Measurements from ENCODE around the gene LTBP1.

GRCh38 chr2:33196700-33197099 lies 249.9 kb downstream of the LTBP1 start:
- TF ChIP-seq CTCF (conservative IDR thresholded peaks at IDR 0.05) (no peak), EZH2 (IDR thresholded peaks at IDR 0.05; ENCODE audit: low read depth) (no peak)
